KMS-11 (cell line): ENCODE results near the gene SLC4A1AP.

Experiments
- H2AFZ ChIP-seq: fragments of 200-600 bp; sonication (generic); 2 replicates; pipeline ENCODE4 v1.6.1; 2016; ENCODE audit warnings: antibody characterized with exemption, mixed run types, low read depth
- H3K27ac ChIP-seq: fragments of 200-600 bp; sonication (generic); 2 replicates; pipeline ENCODE4 v1.6.1; 2016; ENCODE audit warnings: mild to moderate bottlenecking, mixed run types
- H3K27me3 ChIP-seq: fragments of 200-600 bp; sonication (generic); 2 replicates; pipeline ENCODE4 v1.6.1; 2017; ENCODE audit warnings: mild to moderate bottlenecking, low read depth, mixed run types, moderate library complexity; ENCODE audit not compliant: insufficient read depth
- H3K36me3 ChIP-seq: fragments of 200-600 bp; sonication (generic); 2 replicates; pipeline ENCODE4 v1.6.1; 2017; ENCODE audit warnings: mild to moderate bottlenecking, mixed run types; ENCODE audit not compliant: insufficient read depth
- H3K4me1 ChIP-seq: fragments of 200-600 bp; sonication (generic); 2 replicates; pipeline ENCODE4 v1.6.1; 2016; ENCODE audit warnings: mild to moderate bottlenecking, low read depth, mixed run types; ENCODE audit not compliant: poor library complexity, severe bottlenecking
- H3K4me2 ChIP-seq: fragments of 200-600 bp; sonication (generic); 2 replicates; pipeline ENCODE4 v1.7.0; 2016; ENCODE audit warnings: mild to moderate bottlenecking, mixed run types
- H3K4me3 ChIP-seq: fragments of 200-600 bp; sonication (generic); IDR thresholded peaks from 2 replicates; pipeline ENCODE4 v1.6.1; 2017; ENCODE audit warnings: low read depth, low read length, mixed read lengths; ENCODE audit not compliant: insufficient read depth
- H3K79me2 ChIP-seq: fragments of 200-600 bp; sonication (generic); 2 replicates; pipeline ENCODE4 v1.6.1; 2016; ENCODE audit warnings: low read depth, mixed run types; ENCODE audit not compliant: insufficient read depth
- H3K9ac ChIP-seq: fragments of 200-600 bp; sonication (generic); 2 replicates; pipeline ENCODE4 v1.6.1; 2016; ENCODE audit warnings: mild to moderate bottlenecking, mixed run types
- H4K20me1 ChIP-seq: fragments of 200-600 bp; sonication (generic); 2 replicates; pipeline ENCODE4 v1.6.1; 2016; ENCODE audit warnings: mild to moderate bottlenecking, mixed run types; ENCODE audit not compliant: insufficient read depth
- TF ChIP-seq, protein P1 (sequence below): fragments of 200-600 bp; sonication (generic); conservative IDR thresholded peaks from 2 replicates; pipeline ENCODE4 v1.6.1; 2017; ENCODE audit warnings: low read depth, mild to moderate bottlenecking, antibody characterized with exemption, low read length, moderate library complexity, mixed read lengths

SLC4A1AP gene

DNA sequence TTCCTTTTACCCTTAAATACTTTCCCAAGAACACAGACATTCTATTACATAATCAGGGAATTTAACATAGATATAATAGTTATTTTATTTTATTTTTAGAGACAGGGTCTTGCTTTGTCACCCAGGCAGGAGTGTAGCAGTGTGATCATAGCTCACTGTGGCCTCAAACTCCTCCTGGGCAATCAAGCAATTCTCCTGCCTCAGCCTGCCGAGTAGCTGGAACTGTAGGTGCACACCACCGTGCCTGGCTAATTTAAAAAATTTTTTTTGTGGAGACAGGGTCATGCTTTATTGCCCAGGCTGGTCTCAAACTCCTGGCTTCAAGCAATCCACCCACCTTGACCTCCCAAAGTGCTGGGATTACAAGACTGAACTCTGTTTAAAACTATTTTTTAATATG lies 45.6 kb downstream of the SLC4A1AP start:
- TF ChIP-seq, protein P1, sequence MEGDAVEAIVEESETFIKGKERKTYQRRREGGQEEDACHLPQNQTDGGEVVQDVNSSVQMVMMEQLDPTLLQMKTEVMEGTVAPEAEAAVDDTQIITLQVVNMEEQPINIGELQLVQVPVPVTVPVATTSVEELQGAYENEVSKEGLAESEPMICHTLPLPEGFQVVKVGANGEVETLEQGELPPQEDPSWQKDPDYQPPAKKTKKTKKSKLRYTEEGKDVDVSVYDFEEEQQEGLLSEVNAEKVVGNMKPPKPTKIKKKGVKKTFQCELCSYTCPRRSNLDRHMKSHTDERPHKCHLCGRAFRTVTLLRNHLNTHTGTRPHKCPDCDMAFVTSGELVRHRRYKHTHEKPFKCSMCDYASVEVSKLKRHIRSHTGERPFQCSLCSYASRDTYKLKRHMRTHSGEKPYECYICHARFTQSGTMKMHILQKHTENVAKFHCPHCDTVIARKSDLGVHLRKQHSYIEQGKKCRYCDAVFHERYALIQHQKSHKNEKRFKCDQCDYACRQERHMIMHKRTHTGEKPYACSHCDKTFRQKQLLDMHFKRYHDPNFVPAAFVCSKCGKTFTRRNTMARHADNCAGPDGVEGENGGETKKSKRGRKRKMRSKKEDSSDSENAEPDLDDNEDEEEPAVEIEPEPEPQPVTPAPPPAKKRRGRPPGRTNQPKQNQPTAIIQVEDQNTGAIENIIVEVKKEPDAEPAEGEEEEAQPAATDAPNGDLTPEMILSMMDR, result no peak
- no peak overlapping the region for H3K4me3 ChIP-seq
- no peaks in the 10 kb centered on the region for H3K79me2 ChIP-seq
- H2AFZ ChIP-seq, result no peak overlapping the region
- no peaks in the 10 kb centered on the region for H4K20me1 ChIP-seq
- no peaks in the 10 kb centered on the region for H3K27me3 ChIP-seq
- H3K36me3 ChIP-seq, result no peaks in the 10 kb centered on the region
- no peak overlapping the region for H3K9ac ChIP-seq
- H3K4me1 ChIP-seq, result peaks cover 44% of the 10 kb centered on the region
- no peak overlapping the region for H3K4me2 ChIP-seq
- H3K27ac ChIP-seq, result no peak overlapping the region

DNA sequence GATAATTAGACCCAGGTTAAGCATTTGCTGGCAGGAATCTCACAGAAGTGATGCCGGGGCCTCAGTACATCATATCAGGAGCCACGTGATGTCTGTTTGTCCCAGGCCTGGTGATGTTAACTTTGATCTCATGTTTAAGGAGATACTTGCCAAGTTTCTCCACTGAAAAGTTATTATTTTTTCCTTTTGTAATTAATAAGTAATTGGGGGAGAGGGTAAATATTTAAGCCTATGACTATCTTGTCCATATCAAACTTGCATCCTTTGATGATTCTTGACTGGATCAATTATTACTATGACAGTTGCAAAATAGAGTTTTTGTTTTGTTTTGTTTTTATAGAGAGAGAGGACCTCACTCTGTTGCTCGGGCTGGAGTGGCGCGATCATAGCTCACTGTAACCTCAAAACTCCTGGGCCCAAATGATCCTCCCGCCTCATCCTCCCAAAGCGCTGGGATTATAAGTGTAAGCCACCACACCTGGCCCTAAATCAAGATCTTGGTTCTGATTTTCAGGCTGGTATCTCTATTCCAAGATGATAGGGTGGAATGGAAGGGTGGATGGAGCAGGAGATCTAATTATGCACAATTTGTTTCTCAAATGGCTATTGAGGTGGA lies 46.4 kb downstream of the SLC4A1AP start:
- no peaks in the 10 kb centered on the region for H3K79me2 ChIP-seq

DNA sequence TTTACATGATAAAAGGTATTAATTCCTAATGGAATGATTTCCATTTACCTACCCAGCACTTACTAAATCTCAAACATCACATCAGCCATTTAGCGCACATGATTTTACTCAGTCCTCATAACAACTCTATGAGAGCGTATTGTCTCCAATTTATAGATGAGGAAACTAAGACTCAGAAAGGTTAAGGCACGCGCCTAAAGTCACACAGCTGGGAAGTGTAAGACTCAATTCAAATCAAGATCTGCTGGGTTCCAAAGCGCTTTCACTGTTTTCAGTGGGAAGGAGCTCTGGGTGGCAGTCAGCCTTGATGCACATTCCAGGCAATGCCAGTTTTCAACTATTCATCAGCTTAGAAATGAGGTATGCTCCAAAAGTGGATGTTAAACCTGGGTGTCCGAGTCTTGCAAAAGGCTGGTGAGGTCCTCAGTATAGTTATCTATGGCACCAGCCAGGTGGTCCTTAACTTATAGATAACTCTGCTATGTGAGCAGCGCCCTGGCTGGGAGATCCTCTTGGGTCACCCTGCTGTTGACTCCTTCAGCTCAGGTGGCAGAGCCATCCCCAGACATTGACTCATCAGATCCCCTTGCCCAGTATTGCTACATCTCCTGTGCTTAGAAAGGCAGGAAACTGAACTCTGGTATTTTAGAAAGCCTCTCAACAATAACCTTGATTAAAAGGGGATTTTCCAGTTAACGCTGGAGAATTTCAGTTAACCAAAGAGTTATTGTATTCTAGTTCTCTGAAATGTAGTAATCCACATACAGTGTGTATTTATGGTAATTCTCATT lies 47.1 kb downstream of the SLC4A1AP start:
- Histone ChIP-seq H3K4me1 (peaks cover 48% of the 10 kb centered on the region), H3K4me3 (no peak overlapping the region), H4K20me1 (no peaks in the 10 kb centered on the region), H3K36me3 (no peaks in the 10 kb centered on the region), H3K27me3 (no peaks in the 10 kb centered on the region), H3K9ac (no peak overlapping the region), H3K27ac (peak overlapping the region; percentile 10; the same call in 1 of the 2 replicates), H3K4me2 (peak overlapping the region; percentile 51), H3K79me2 (no peaks in the 10 kb centered on the region), H2AFZ (no peak overlapping the region)
- TF ChIP-seq, protein P1, result no peak

More for the DNA sequence above, 46.4 kb downstream of the SLC4A1AP start:
- Histone ChIP-seq H3K27ac (no peak overlapping the region), H3K4me3 (no peak overlapping the region), H3K4me2 (peak overlapping the region; percentile 51; the same call in 1 of the 2 replicates), H4K20me1 (no peaks in the 10 kb centered on the region), H3K4me1 (peaks cover 48% of the 10 kb centered on the region), H2AFZ (no peak overlapping the region), H3K36me3 (no peaks in the 10 kb centered on the region), H3K27me3 (no peaks in the 10 kb centered on the region), H3K9ac (no peak overlapping the region)
- TF ChIP-seq, protein P1, result no peak

DNA sequence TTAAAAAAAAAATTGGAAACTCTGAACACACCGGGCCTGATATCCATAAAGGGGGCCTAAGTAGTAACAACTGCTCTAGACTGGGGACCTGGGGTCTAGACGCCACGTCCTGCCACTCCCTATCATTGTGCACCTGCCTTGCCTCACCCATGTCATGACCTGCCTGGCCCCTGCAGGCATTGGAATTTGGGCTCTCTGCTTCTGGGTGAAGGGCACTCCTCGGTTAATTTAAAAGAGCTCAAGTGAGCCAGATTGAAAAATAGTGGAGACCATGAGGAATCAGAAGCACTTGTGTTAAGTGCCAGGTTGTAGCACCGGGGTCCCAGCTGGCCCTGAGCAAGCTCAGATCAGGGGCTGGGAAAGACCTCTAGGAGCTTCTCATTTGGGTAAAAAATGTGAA lies 48.1 kb downstream of the SLC4A1AP start:
- no peak overlapping the region for H3K9ac ChIP-seq
- TF ChIP-seq, protein P1, result no peak
- H3K4me1 ChIP-seq, result peaks cover 56% of the 10 kb centered on the region
- H2AFZ ChIP-seq, result no peak overlapping the region
- no peaks in the 10 kb centered on the region for H3K27me3 ChIP-seq
- no peaks in the 10 kb centered on the region for H3K36me3 ChIP-seq
- H3K79me2 ChIP-seq, result no peaks in the 10 kb centered on the region
- H4K20me1 ChIP-seq, result no peaks in the 10 kb centered on the region
- peak overlapping the region; percentile 10; the same call in 1 of the 2 replicates for H3K27ac ChIP-seq
- H3K4me2 ChIP-seq, result peak overlapping the region; percentile 51
- no peak overlapping the region for H3K4me3 ChIP-seq
